Left forelimb (tissue), 1 donor: ENCODE results near the gene GLP1R.

Experiments used
- DNase-seq: peaks from one replicate; pipeline ENCODE4 v3.0.0-alpha.2; 2018; ENCODE audit warnings: low spot score

Gene GLP1R

GRCh38 chr6:39044181-39044580 lies 4.4 kb upstream of the GLP1R start:
- no peak for DNase-seq

- DNase-seq = no peak
Observed at GRCh38 chr6:39047434-39048327, 900 bp upstream of the GLP1R start.

GRCh38 chr6:39049575-39050283 lies 1.1 kb downstream of the GLP1R start:
- peak; percentile 53 for DNase-seq

- DNase-seq = peak; percentile 28
Observed at GRCh38 chr6:39050453-39051112, 2.0 kb downstream of the GLP1R start.

- no peak for DNase-seq
Observed at GRCh38 chr6:39051399-39052122, 3.0 kb downstream of the GLP1R start.

- no peak for DNase-seq
Observed at GRCh38 chr6:39053016-39053624, 4.5 kb downstream of the GLP1R start.

- no peak for DNase-seq
Observed at GRCh38 chr6:39053854-39054576, 5.4 kb downstream of the GLP1R start.

GRCh38 chr6:39054577-39055142 lies 6.1 kb downstream of the GLP1R start:
- no peak for DNase-seq

- no peak for DNase-seq
Observed at GRCh38 chr6:39055661-39056060, 7.1 kb downstream of the GLP1R start.

- DNase-seq = no peak
Observed at GRCh38 chr6:39056191-39056590, 7.6 kb downstream of the GLP1R start.

GRCh38 chr6:39056681-39057080 lies 8.1 kb downstream of the GLP1R start:
- DNase-seq = no peak

GRCh38 chr6:39057251-39058155 lies 8.9 kb downstream of the GLP1R start:
- no peak for DNase-seq

GRCh38 chr6:39058471-39059147 lies 10.0 kb downstream of the GLP1R start:
- no peak for DNase-seq

GRCh38 chr6:39059496-39060310 lies 11.1 kb downstream of the GLP1R start:
- no peak for DNase-seq

GRCh38 chr6:39060467-39061160 lies 12.0 kb downstream of the GLP1R start:
- no peak for DNase-seq

GRCh38 chr6:39061182-39061581 lies 12.6 kb downstream of the GLP1R start:
- no peak for DNase-seq

- no peak for DNase-seq
Observed at GRCh38 chr6:39061588-39061987, 13.0 kb downstream of the GLP1R start.
